HCT116 (cell line): ENCODE results near the gene APBA2. TPM values are rescaled to one million over a fixed set of nuclear protein-coding genes. Genes with fewer than 3 reads are reported as not detected.

ENCODE experiments used
- ATAC-seq: fragments of 200-7000 bp; cut with Tn5 transposase; 2 replicates; pipeline ENCODE4 v1.9.1; 2020; ENCODE audit warnings: mild to moderate bottlenecking, moderate library complexity
- BruUV-seq: library from RNA; stranded (reverse); fragments of 400-500 nt; replicated peaks from 2 replicates; lab custom pipeline; 2021; lab: Mats Ljungman, UMichigan
- CTCF ChIA-PET: fragments of 300-600 bp; sonication (Branson Sonifier 250); formaldehyde crosslinking; loops from one replicate; lab custom pipeline; 2021; ENCODE audit warnings: antibody characterized with exemption; lab: Charles Lee
- POLR2A ChIA-PET: fragments of 300-600, 350-600 bp; sonication (Branson Sonifier 250); formaldehyde crosslinking; loops from one replicate; lab custom pipeline; 2021; ENCODE audit warnings: antibody characterized with exemption; lab: Charles Lee
- RAD21 ChIA-PET, 2 experiments: fragments of 300-600 bp; sonication (Branson Sonifier 250); formaldehyde crosslinking; loops; one replicate each; lab custom pipeline; 2023; ENCODE audit warnings: low total read pairs in 2 of 2; ENCODE audit not compliant: uncharacterized antibody in 2 of 2, unreplicated experiment in 2 of 2, low non-redundant PET in 1 of 2; lab: Charles Lee
- DNase-seq: peaks from one replicate; pipeline ENCODE4 v3.0.0-alpha.2; 2010; ENCODE audit warnings: low read depth, low spot score
- H2AFZ ChIP-seq: fragments of 200-600 bp; shearing (Covaris generic), sonication (generic); 2 replicates; pipeline ENCODE4 v1.6.1; 2017; ENCODE audit warnings: low read depth, mixed run types, mixed read lengths, antibody characterized with exemption, low read length; ENCODE audit not compliant: poor library complexity, severe bottlenecking
- H3K27ac ChIP-seq: 2 replicates; pipeline ENCODE4 v1.5.1; 2012; ENCODE audit warnings: low read depth, low read length
- H3K27me3 ChIP-seq: fragments of 200-600 bp; sonication (generic); 2 replicates; pipeline ENCODE4 v1.6.1; 2016; ENCODE audit warnings: mixed run types, low read length, mixed read lengths; ENCODE audit not compliant: insufficient read depth
- H3K36me3 ChIP-seq, 2 experiments: fragments of 200-500 bp in 1 of 2; fragments of 200-600 bp in 1 of 2; sonication (Bioruptor generic) in 1 of 2; sonication (generic) in 1 of 2; 2 replicates each; pipeline versions ENCODE4 v1.5.1 to v1.6.1; 2014 to 2016; ENCODE audit warnings: low read length in 2 of 2, inconsistent platforms in 1 of 2, mixed read lengths in 1 of 2, mixed run types in 1 of 2; ENCODE audit not compliant: insufficient read depth in 2 of 2, control insufficient read depth in 1 of 2
- H3K4me1 ChIP-seq, 2 experiments: fragments of 200-600 bp in 1 of 2; sonication (generic) in 1 of 2; 2 replicates each; pipeline versions ENCODE4 v1.5.1 to v1.6.1; 2012 to 2017; ENCODE audit warnings: low read length in 2 of 2, inconsistent platforms in 1 of 2, mild to moderate bottlenecking in 1 of 2, mixed read lengths in 1 of 2, mixed run types in 1 of 2, moderate library complexity in 1 of 2; ENCODE audit not compliant: insufficient read depth in 2 of 2, control insufficient read depth in 1 of 2
- H3K4me2 ChIP-seq: fragments of 200-600 bp; sonication (generic); 2 replicates; pipeline ENCODE4 v1.6.1; 2017; ENCODE audit warnings: mixed run types, low read length, mixed read lengths
- H3K4me3 ChIP-seq, 2 experiments: fragments of 200-600 bp in 1 of 2; sonication (generic) in 1 of 2; replicated peaks in 1 of 2; 2 replicates each; pipeline ENCODE4 v1.5.1; 2011 to 2016; ENCODE audit warnings: low read length in 2 of 2, control low read depth in 1 of 2, low read depth in 1 of 2, mild to moderate bottlenecking in 1 of 2, mixed read lengths in 1 of 2, mixed run types in 1 of 2
- H3K79me2 ChIP-seq: fragments of 200-600 bp; sonication (generic); 2 replicates; pipeline ENCODE4 v1.6.1; 2017; ENCODE audit warnings: mild to moderate bottlenecking, mixed run types, low read length, moderate library complexity, mixed read lengths; ENCODE audit not compliant: insufficient read depth
- H3K9ac ChIP-seq: fragments of 200-600 bp; sonication (generic); 2 replicates; pipeline ENCODE4 v1.6.1; 2016; ENCODE audit warnings: low read length, mixed read lengths
- H3K9me2 ChIP-seq: fragments of 200-600 bp; sonication (generic), shearing (Covaris generic); 2 replicates; pipeline ENCODE4 v1.6.1; 2017; ENCODE audit warnings: mixed run types, mild to moderate bottlenecking, moderate library complexity; ENCODE audit not compliant: insufficient read depth
- H3K9me3 ChIP-seq, 2 experiments: fragments of 200-500 bp in 1 of 2; fragments of 200-600 bp in 1 of 2; sonication (Bioruptor generic) in 1 of 2; sonication (generic) in 1 of 2; 2 replicates each; pipeline ENCODE4 v1.6.1; 2014 to 2017; ENCODE audit warnings: low read length in 2 of 2, mixed read lengths in 2 of 2, inconsistent platforms in 1 of 2, low read depth in 1 of 2, mild to moderate bottlenecking in 1 of 2, mixed run types in 1 of 2, moderate library complexity in 1 of 2; ENCODE audit not compliant: control insufficient read depth in 1 of 2, insufficient read depth in 1 of 2
- H4K20me1 ChIP-seq: fragments of 200-600 bp; sonication (generic), shearing (Covaris generic); 2 replicates; pipeline ENCODE4 v1.6.1; 2017; ENCODE audit warnings: mixed run types, mild to moderate bottlenecking, moderate library complexity; ENCODE audit not compliant: insufficient read depth
- CBX3 ChIP-seq: IDR thresholded peaks from 2 replicates; pipeline ENCODE4 v1.6.1; 2012; ENCODE audit warnings: low read depth
- CEBPB ChIP-seq: IDR thresholded peaks from 2 replicates; pipeline ENCODE4 v1.6.1; 2012; ENCODE audit warnings: low read depth
- EGR1 ChIP-seq: IDR thresholded peaks from 2 replicates; pipeline ENCODE4 v1.6.1; 2012; ENCODE audit warnings: low read depth
- EZH2phosphoT487 ChIP-seq: fragments of 200-600 bp; IDR thresholded peaks from 2 replicates; pipeline ENCODE4 v1.6.1; 2018; ENCODE audit warnings: antibody characterized with exemption, borderline replicate concordance
- POLR2AphosphoS5 ChIP-seq: IDR thresholded peaks from 2 replicates; pipeline ENCODE4 v1.6.1; 2011; ENCODE audit warnings: mild to moderate bottlenecking, low read depth, low read length, moderate library complexity
- RAD21 ChIP-seq: IDR thresholded peaks from 2 replicates; pipeline ENCODE4 v1.6.1; 2012; ENCODE audit warnings: low read depth, mild to moderate bottlenecking
- SP1 ChIP-seq: IDR thresholded peaks from 2 replicates; pipeline ENCODE4 v1.6.1; 2012; ENCODE audit warnings: low read depth
- ZFX ChIP-seq: fragments of 450-650 bp; IDR thresholded peaks from 2 replicates; pipeline ENCODE4 v1.6.1; 2017
- intact Hi-C: fragments of 100-400 bp; cut with micrococcal nuclease; formaldehyde crosslinking; loops from 2 replicates; pipeline ENCODE4 v1.10.0; 2022
- total RNA-seq: library from RNA; stranded (reverse); gene quantifications from one replicate; pipeline ENCODE4 v1.2.1, GENCODE V29; 2021; ENCODE audit not compliant: unreplicated experiment
- TF ChIP-seq, protein P1 (sequence below), 3 experiments: fragments of 200-600 bp in 1 of 3; sonication (generic) in 1 of 3; IDR thresholded peaks in 2 of 3; conservative IDR thresholded peaks in 1 of 3; 2 replicates each; pipeline ENCODE4 v1.5.1; 2012 to 2017; ENCODE audit warnings: low read depth in 2 of 3, low read length in 2 of 3, antibody characterized with exemption in 1 of 3, borderline replicate concordance in 1 of 3, control low read depth in 1 of 3, mild to moderate bottlenecking in 1 of 3, mixed read lengths in 1 of 3, mixed run types in 1 of 3, moderate library complexity in 1 of 3; ENCODE audit not compliant: insufficient read depth in 1 of 3
- TF ChIP-seq, protein P2 (sequence below): IDR thresholded peaks from 2 replicates; pipeline ENCODE4 v1.6.1; 2012
- TF ChIP-seq, protein P3 (sequence below): IDR thresholded peaks from 2 replicates; pipeline ENCODE4 v1.6.1; 2011; ENCODE audit warnings: mild to moderate bottlenecking, low read length, moderate library complexity; ENCODE audit not compliant: insufficient replicate concordance; ENCODE audit errors: extremely low read depth

APBA2 gene
- total RNA-seq, 1 experiment from 2014 or later, result 0.47 TPM

DNA sequence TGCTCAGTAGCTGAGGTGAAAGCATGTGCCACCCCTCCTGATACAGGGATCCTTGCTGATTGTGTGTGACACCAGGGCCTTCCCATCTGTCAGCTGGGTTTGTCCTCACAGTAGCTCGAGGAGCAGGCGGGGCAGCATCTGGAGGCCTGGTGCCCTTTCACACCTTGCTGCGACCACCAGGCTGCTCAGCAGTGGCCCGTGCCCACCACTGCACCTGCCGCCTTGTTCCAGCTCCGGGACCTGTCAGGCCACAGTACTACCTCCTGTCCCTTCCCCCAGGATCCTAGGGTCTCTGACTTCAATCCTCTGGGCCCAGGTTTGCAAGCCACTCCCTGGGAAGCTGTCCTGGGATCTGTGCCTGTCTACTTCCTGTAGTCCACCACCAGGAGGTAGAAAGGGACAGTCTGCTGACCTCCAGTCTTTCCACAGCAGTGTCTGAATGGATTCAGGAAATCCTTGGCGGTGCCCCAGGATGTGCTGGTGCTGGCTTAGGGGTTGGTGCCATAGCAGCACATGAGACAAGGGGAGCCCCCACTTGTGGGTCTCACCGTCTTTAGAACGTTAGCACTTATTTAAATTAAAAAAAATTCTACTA lies 27.5 kb downstream of the APBA2 start:
- H3K27ac ChIP-seq, result no peak overlapping the region
- DNase-seq, result no peak
- H3K4me3 ChIP-seq, result no peak overlapping the region
- H3K9ac ChIP-seq, result no peak overlapping the region
- H3K36me3 ChIP-seq, result no peaks in the 10 kb centered on the region
- no peak for ATAC-seq
- BruUV-seq, result no TSS peak
- peaks cover 3% of the 10 kb centered on the region in 2 experiments; a peak in 2 of 4 replicates for H3K4me1 ChIP-seq
- H4K20me1 ChIP-seq, result no peaks in the 10 kb centered on the region
- no peaks in the 10 kb centered on the region for H3K9me2 ChIP-seq
- H3K79me2 ChIP-seq, result no peaks in the 10 kb centered on the region
- no peaks in the 10 kb centered on the region for H3K9me3 ChIP-seq
- peaks cover 6% of the 10 kb centered on the region; the same call in 1 of the 2 replicates for H3K27me3 ChIP-seq
- no peak overlapping the region for H3K4me2 ChIP-seq
- ChIA-PET POLR2A (no interaction called here), RAD21 (no interaction called here), CTCF (no interaction called here)
- no peak overlapping the region for H2AFZ ChIP-seq
- intact Hi-C loops, result no loop called here
- TF ChIP-seq RAD21 (peak; percentile 5; the same call in 1 of the 2 replicates), SP1 (no peak), CEBPB (no peak)
- TF ChIP-seq, protein P1, sequence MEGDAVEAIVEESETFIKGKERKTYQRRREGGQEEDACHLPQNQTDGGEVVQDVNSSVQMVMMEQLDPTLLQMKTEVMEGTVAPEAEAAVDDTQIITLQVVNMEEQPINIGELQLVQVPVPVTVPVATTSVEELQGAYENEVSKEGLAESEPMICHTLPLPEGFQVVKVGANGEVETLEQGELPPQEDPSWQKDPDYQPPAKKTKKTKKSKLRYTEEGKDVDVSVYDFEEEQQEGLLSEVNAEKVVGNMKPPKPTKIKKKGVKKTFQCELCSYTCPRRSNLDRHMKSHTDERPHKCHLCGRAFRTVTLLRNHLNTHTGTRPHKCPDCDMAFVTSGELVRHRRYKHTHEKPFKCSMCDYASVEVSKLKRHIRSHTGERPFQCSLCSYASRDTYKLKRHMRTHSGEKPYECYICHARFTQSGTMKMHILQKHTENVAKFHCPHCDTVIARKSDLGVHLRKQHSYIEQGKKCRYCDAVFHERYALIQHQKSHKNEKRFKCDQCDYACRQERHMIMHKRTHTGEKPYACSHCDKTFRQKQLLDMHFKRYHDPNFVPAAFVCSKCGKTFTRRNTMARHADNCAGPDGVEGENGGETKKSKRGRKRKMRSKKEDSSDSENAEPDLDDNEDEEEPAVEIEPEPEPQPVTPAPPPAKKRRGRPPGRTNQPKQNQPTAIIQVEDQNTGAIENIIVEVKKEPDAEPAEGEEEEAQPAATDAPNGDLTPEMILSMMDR (IDR thresholded peaks at IDR 0.05 in 2 of 3, conservative IDR thresholded peaks at IDR 0.05 in 1 of 3; ENCODE audit: borderline replicate concordance in 1 of 3, insufficient read depth in 1 of 3, low read depth in 2 of 3, low read length in 2 of 3), result 0 out of 6 replicates have a peak, but pooled peaks of 1 of the 3 experiments have one; percentile 8

DNA sequence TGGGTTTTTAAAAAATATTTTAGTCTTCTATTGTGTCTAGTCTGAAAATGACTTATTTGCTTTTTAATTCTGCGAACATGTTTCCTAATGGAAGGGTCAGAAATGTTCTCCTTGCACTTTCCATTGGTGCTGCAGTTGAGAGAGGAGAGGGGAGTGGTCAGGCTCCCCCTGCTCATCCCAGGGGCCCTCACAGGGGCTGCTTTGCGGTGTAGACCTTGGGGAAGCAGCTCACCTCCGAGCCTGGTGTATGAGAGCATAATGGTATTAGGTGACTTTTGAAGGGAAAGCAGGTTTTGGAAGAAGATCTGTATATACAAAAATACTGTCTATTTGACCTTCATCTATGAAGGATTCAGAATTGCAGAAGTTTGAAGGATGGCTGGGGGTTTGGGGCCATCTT lies 28.3 kb downstream of the APBA2 start:
- ChIA-PET POLR2A (no interaction called here), RAD21 (no interaction called here), CTCF (no interaction called here)
- H3K9ac ChIP-seq, result no peak overlapping the region
- DNase-seq, result no peak
- no peak overlapping the region for H3K4me2 ChIP-seq
- H2AFZ ChIP-seq, result no peak overlapping the region
- H3K36me3 ChIP-seq, result no peaks in the 10 kb centered on the region
- H3K4me3 ChIP-seq, result no peak overlapping the region
- H4K20me1 ChIP-seq, result no peaks in the 10 kb centered on the region
- intact Hi-C loops, result no loop called here
- no peak for TF ChIP-seq POLR2AphosphoS5
- TF ChIP-seq, protein P2, sequence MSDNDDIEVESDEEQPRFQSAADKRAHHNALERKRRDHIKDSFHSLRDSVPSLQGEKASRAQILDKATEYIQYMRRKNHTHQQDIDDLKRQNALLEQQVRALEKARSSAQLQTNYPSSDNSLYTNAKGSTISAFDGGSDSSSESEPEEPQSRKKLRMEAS, result no peak
- no peak for TF ChIP-seq EZH2phosphoT487
- no peak for TF ChIP-seq CBX3
- TF ChIP-seq RAD21, result no peak
- TF ChIP-seq, protein P1 (IDR thresholded peaks at IDR 0.05 in 2 of 3, conservative IDR thresholded peaks at IDR 0.05 in 1 of 3; ENCODE audit: borderline replicate concordance in 1 of 3, insufficient read depth in 1 of 3, low read depth in 2 of 3, low read length in 2 of 3), result no peak
- TF ChIP-seq, protein P3, sequence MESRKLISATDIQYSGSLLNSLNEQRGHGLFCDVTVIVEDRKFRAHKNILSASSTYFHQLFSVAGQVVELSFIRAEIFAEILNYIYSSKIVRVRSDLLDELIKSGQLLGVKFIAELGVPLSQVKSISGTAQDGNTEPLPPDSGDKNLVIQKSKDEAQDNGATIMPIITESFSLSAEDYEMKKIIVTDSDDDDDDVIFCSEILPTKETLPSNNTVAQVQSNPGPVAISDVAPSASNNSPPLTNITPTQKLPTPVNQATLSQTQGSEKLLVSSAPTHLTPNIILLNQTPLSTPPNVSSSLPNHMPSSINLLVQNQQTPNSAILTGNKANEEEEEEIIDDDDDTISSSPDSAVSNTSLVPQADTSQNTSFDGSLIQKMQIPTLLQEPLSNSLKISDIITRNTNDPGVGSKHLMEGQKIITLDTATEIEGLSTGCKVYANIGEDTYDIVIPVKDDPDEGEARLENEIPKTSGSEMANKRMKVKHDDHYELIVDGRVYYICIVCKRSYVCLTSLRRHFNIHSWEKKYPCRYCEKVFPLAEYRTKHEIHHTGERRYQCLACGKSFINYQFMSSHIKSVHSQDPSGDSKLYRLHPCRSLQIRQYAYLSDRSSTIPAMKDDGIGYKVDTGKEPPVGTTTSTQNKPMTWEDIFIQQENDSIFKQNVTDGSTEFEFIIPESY, result no peak
- no peak for TF ChIP-seq EGR1
- TF ChIP-seq ZFX, result no peak
- no peak for ATAC-seq
- H3K27ac ChIP-seq, result no peak overlapping the region
- H3K79me2 ChIP-seq, result no peaks in the 10 kb centered on the region
- H3K9me3 ChIP-seq, result no peaks in the 10 kb centered on the region
- no peaks in the 10 kb centered on the region for H3K9me2 ChIP-seq
- H3K27me3 ChIP-seq, result peaks cover 6% of the 10 kb centered on the region; the same call in 1 of the 2 replicates
- BruUV-seq, result no TSS peak
- H3K4me1 ChIP-seq, result peaks cover 3 to 9% of the 10 kb centered on the region in 2 experiments; a peak in 3 of 4 replicates
